HG02981 (cell line): ENCODE measurements around the gene PAXIP1.
"Not testable (repeated sequence)": the region's sequence is repeated elsewhere in the genome, so short reads cannot be mapped to it uniquely, and the experiment has no call there.

ENCODE experiments used
- ATAC-seq: cut with Tn5 transposase; IDR thresholded peaks from one replicate; pipeline ENCODE4 v1.9.1; 2021; ENCODE audit warnings: mild to moderate bottlenecking, moderate library complexity; ENCODE audit not compliant: unreplicated experiment

Gene PAXIP1, protein sequence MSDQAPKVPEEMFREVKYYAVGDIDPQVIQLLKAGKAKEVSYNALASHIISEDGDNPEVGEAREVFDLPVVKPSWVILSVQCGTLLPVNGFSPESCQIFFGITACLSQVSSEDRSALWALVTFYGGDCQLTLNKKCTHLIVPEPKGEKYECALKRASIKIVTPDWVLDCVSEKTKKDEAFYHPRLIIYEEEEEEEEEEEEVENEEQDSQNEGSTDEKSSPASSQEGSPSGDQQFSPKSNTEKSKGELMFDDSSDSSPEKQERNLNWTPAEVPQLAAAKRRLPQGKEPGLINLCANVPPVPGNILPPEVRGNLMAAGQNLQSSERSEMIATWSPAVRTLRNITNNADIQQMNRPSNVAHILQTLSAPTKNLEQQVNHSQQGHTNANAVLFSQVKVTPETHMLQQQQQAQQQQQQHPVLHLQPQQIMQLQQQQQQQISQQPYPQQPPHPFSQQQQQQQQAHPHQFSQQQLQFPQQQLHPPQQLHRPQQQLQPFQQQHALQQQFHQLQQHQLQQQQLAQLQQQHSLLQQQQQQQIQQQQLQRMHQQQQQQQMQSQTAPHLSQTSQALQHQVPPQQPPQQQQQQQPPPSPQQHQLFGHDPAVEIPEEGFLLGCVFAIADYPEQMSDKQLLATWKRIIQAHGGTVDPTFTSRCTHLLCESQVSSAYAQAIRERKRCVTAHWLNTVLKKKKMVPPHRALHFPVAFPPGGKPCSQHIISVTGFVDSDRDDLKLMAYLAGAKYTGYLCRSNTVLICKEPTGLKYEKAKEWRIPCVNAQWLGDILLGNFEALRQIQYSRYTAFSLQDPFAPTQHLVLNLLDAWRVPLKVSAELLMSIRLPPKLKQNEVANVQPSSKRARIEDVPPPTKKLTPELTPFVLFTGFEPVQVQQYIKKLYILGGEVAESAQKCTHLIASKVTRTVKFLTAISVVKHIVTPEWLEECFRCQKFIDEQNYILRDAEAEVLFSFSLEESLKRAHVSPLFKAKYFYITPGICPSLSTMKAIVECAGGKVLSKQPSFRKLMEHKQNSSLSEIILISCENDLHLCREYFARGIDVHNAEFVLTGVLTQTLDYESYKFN

DNA sequence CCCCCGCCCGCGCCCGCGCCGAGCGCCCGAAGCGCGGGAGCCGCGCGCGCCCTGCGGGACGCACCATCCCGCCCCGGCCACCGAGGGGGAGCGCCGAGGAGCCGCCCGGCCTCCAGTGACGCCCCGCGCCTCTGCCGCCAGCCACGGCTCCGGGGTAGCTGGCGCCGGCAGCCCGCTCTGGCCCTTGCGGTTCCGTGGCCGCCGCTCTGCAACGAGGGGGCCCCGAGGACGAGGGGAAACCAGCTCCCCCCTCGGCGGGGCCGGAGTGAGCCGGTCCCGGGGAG, at the start of gene PAXIP1:
TSS of gene PAXIP1 (minus strand) at position 33 of the 284 bp plus-strand sequence. CDS start 195 bp downstream, outside the sequence.
- peak; percentile 59 for ATAC-seq

DNA sequence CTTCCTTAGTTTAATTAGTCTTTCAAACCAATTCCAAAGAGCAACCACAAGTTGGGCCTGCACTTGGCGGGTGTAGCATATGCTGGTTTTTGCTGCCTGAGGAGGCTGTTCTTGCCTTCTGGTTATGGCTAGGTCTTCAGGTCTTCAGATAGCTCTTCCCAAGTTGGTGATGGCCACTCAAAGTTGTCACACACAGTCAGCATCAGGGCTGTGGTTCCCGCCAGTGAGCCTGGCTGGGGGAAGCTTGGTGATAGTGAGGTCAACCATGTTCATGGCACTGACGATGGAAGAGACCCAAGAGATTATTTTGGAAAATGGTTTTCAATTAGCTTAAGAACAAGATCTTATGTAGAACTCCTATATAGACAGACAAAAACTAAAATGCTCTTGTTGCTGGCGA, 48.4 kb upstream of the PAXIP1 start:
- ATAC-seq, result no peak

DNA sequence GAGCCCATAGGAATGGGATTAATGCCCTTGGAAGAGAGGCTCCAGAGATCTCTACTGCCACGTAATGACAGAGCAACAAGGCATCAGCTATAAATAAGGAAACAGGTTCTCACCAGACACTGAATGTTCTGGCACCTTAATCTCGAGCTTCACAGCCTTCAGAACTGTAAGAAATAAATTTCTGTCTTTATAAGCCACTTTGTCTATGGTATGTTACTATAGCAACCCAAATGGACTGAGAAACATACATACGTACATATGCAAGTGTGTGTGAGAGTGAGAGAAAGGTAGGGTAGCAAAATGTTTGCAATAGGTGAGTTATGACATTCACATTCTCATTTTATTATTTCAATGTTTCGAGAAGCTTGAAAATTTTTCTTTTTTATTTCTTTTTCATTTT, 45.1 kb upstream of the PAXIP1 start:
- no peak for ATAC-seq

DNA sequence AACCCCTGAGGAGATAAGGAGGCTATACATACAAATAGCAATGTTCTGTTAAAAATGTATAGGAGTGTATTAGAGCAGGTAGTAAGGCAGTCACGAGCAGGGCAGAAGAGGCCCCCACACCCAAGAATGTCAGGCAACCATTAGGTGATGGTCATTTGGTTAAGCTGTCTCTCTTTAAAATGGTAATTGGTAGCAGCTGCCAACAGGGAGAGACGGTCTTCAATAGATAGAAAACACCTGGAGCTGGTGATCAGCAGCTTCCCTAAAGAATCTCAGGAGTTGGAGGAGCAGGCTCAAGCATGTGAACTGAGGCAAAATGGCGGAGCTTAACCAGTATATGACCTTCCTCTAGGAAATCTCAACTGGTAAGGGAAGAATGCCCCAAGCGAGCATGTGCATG, 40.8 kb upstream of the PAXIP1 start:
- ATAC-seq, result no peak

DNA sequence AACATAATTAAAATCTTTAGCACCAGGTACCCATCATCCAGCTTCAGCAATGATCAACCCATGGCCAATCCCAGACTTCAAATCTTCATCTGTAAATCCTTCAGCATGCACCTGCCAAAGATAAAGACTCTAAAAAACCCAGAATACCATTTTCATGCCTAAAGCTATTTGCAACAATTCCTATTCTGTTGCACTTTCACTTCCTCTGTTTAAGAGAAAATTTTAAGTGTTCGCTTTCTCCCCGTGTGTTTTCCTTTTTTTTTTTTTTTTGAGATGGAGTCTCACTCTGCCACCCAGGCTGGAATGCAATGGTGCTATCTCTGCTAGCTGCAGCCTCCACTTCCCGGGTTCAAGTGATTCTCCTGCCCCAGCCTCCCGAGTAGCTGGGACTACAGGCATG, 35.4 kb upstream of the PAXIP1 start:
- ATAC-seq, result no peak

DNA sequence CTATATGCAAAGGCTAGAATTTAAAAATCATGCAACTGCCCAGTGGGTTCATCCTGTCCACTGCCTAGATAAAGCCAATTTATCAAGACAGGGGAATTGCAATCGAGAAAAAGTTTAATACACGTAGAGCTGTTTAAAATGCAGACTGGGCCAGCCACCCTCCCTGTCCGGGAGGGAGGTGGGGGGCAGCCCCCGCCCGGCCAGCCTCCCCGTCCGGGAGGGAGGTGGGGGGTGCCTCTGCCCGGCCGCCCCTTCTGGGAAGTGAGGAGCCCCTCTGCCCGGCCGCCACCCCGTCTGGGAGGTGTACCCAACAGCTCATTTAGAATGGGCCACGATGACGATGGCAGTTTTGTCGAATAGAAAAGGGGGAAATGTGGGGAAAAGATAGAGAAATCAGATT, 31.6 kb upstream of the PAXIP1 start:
- not testable (repeated sequence) for ATAC-seq

DNA sequence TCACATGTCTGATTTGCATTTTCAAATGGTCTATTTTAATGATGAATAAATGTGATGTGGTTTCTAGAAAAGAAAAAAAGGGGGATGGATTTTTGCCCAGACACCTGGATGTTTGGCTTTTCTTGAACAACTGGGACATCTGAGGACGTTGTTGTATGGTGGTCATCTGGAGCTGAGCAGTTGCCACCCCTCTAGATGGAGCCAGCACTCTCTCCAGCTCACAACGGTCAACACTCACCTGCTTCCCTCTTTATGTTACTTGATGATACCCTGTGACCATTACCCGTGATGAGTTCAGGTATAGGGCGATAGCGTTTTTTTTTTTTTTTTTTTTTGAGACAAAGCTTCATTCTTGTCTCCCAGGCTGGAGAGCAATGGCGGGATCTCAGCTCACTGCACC, 30.1 kb upstream of the PAXIP1 start:
- ATAC-seq, result no peak

DNA sequence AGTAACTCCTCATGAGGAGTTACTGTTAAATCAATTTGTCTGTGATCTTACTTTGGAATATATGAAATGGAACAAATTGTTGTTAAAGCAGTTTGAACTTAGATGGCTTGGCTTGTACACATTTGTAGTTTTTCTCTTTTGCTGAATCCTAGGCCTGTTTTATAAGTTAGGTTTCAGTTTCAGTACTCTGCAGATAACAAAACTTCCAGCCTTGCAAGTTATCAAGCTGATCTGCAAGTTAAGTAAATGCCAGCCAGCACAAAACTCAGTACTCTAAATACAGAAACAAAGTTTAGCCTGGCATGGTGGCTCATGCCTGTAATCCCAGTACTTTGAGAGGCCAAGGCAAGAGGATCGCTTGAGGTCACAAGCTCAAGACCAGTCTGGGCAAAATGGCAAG, 25.0 kb upstream of the PAXIP1 start:
- no peak for ATAC-seq

DNA sequence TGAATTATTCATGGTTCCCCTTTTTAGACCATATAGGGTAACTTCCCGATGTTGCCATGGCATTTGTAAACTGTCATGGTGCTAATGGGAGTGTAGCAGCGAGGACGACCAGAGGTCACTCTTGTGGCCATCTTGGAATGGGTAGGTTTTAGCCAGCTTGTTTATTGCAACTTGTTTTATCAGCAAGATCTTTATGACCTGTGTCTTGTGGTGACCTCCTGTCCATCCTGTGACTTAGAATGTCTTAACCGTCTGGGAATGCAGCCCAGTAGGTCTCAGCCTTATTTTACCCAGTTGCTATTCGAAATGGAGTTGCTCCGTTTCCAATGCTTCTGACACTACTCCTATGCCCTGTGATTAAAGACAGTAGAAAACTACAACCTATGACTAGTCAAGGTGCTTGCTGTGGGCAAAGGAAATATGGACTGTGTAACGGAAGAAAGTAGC, 18.8 kb upstream of the PAXIP1 start:
- no peak for ATAC-seq

DNA sequence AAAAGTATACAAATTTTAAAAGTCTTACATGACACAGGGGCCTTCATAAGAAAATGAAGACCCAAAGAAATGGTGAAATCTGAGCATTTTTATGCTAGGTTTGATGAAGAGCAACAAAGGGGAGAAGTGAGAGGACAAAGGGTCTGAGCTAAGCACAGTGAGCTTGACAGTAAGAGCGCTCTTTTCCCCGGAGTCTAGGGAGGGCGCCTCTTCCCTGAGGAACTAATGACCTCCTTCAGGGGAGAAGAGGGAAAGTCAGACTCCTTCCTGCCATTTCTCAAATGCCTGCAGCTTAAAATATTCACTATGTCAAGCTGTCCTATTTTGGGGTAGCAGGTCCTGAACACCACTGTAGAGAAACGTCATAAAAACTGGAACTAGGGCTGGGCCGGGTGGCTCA, 18.1 kb upstream of the PAXIP1 start:
- ATAC-seq, result no peak

DNA sequence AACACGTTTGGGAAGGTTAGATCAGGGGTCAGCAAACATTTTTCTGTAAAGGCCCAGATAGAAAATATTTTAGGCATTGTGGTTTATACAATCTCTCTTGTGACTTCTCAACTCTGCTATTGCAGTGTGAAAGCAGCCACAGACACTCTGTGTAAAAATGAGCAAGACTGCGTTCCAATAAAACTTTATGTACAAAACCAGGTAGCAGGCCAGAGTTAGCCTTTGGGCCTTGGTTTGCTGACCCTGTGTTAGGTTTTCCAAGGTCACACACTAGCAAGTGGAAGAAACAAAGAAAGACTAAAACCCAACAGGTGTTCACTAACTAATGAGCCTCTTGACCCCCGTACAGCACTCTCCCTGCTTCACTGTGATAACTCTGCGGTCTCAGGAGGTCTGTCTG, 14.9 kb upstream of the PAXIP1 start:
- no peak for ATAC-seq

DNA sequence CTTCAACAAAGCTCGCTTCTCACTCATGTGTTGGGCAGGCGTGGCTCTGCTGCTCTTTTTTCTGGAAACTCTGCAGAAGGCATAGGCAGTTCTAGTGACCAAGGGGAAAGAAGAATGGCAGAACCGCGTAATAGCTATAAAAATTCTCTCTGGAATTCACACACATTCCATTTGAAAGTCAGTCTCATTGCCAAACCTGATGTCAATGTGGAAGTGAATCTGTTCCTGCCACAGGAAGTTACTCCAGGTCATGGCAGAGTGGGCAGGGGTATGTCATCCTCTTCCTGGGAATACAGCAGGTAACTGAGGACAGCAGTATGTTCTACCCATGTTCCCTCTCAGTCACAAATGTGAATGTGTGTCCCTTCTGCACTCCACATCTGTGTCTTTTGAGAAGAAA, 8.2 kb upstream of the PAXIP1 start:
- no peak for ATAC-seq

DNA sequence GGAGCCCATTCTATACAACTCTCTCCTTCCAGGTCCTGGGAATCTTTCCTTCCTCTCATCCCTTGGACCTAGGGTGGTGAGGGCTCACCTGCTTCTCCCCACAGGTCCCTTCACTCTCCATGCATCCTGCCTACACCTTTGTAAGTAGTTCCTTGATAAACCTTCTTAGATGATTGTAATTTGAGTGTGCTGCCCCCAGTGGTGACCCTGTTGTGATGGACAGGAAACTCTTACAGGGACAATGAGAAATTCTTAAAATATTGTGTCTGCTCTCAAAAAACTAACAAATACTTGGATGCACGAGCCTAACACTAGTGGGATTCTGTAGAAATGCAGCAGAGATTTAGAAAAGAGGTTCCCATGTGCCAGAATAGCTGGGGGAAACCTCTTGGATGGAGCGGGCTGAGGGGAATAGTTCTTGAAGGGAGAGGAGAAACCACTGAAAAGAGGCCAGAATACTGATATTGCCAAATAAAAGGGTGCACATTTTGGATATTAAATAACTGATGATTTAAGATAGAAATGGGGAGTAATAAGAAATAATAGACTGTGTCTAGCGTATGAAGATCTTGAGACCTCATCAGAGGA, 6.7 kb upstream of the PAXIP1 start:
- ATAC-seq, result peak; percentile 73

DNA sequence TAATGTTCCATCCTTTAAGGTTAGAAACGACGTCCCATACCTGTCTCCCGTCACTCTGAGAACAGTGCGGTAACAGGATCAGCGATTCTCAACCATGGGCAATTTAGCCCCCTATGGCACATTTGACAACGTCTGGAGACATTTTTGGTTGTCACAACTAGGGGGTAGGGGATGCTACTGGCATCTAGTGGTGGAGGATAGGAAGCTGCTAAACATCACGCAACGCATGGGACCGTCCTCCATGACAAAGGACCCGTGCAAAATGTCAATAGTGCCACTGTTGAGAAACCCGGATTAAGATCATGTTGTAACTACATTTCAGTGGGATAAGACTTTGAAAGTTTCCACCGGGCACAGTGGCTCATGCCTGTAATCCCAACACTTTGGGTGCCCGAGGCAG, 5.0 kb upstream of the PAXIP1 start:
- ATAC-seq, result no peak

DNA sequence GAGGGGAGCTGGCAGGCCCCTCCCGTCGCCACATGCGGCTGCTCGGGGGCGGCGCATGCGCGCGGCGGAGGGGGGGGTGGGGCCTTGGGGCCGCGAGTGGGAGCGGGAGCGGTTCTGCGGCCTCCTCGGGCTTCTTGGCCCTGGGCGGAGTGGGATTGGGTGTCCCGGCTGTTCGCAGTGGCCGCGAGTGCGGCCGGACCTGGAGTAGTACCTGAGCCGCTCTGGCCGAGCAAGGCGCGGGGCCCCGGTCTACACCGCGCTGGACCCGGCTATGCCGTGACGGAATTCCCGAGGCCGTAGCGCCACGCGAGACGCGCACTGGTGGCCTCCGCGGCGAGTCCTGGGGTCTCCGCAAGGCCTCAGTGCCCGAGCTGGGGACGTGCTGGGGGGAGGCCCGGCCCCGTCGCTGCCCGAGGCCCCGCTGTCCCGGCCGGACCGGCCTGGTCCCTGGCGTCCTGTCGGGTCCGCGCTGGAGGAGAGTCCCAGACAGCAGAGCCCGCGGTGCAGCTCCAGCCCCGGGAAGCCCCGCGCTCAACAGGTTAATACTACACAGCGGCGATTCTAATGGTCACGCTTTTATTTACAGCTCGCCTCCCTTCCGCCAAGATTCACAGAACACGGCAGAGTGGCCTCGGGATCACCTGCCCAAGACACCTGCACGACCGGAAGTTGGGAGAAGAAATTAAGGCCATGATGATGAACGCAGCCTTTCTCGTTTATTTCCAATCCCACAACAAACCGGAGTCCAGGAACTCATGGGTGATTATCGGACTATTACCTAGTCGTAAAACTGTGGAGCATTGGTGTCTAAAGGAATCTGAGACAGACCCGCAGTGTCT, 671 bp upstream of the PAXIP1 start:
- peak; percentile 65 for ATAC-seq

DNA sequence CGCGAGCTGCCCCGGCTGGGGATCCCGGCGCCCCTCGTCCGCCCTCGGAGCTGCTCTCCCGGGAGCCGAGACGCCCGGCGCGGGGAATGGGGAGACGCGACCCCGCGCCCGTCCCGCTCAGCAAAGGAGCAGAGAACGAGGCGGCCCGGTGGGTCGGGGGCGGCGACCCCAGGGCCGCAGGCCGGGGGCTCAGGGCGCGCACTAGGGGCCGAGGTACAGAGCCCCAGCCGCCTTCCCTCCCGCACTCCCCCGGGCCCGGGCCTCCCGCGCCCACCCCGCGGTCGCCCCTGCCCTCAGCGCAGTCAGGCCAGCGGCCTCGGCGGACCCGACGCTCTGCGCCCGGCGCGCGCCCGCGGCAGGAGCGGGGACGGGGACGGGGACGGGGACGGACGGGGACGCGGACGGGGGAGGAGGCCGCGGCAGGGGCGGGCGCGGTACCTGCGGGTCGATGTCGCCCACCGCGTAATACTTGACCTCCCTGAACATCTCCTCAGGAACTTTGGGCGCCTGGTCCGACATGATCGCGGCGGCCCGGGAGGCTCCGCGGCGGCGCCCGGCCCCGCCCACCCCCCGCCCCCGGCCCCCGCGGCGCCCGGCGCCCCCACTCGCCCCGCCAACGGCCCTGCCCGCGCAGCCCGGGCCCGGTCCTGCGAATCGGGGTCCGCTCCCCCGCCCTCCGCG, 373 bp downstream of the PAXIP1 start:
- peak; percentile 36 for ATAC-seq

DNA sequence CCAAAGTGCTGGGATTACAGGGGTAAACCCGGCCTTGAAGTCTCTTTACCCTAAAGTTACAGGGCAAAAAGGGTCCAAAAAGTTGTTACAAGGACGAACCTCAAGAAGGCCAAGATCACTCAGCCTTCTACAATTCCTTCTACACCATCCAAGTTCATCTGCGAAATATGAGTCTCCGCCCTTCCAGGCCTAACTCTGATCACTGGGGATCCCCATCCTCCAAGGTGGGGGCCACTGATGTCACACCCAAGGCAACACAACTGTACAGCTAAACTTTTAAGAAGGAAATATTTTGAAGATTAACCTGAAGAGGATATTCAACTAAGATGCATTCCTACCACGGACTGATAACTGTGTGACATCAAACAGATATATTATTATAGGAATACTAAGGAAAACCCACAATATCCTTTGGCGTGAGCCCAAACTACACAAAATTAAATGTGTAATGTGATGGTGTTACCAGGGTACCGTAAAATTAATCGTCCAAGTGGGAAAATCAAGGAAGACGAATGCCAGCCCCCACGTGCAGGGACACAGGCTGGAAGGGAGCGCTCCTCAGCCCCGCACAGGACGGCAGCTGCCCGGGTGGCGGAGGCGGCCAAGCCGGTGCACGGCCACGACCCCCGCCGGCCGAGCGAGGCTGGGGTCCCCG, 1.0 kb downstream of the PAXIP1 start:
- ATAC-seq, result peak; percentile 6

DNA sequence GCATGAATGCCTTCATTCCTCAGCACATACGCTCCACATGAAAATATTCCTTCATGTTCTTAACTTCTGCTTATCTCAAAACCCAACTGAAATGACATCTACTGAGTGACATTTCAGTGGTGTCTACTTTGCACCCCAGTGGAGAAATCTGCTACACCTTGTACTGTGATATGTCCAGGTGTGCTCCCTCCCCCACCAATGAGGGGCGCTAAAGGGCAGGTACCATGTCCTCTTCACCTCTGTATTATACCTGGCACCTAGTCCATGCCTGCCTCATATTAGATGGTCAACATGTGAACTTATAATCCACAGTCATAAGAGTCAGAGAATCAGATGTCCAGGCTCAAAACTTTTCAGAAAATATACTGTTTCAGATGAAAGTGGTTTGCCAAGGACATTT, 2.1 kb downstream of the PAXIP1 start:
- no peak for ATAC-seq

DNA sequence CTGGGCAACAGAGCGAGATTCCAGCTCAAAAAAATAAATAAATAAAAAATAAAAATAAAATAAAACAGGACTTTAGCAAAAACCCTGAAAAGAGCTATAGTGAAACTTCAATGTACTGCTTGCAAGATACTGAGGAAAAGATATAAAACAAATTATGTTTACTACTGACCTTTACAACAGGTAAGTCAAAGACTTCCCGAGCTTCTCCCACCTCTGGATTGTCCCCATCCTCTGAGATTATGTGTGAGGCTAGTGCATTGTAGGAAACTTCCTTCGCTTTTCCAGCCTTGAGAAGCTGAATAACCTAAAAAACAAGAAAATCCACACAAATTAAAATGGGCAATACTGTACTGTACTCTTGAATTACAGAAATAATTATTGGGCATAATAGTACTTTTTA, 4.4 kb downstream of the PAXIP1 start:
- ATAC-seq, result no peak
